Measurements from ENCODE around the gene VWC2. TPM values are rescaled to one million over a fixed set of nuclear protein-coding genes. Genes with fewer than 3 reads are reported as not detected.

Gene VWC2
- total and polyA plus RNA-seq, 2 of the 13 experiments (the other 11 are each of a cell fraction or from before 2014, with no cell fraction given), result not detected

GRCh38 chr7:49883933-49884332 lies 110.5 kb downstream of the VWC2 start (continued):
- TF ChIP-seq ZBED4 (CRISPR knock-in tag; IDR thresholded peaks at IDR 0.05; ENCODE audit: borderline replicate concordance), result no peak

GRCh38 chr7:49885593-49886285 lies 112.3 kb downstream of the VWC2 start:
- TF ChIP-seq KAT2B (IDR thresholded peaks at IDR 0.05; ENCODE audit: borderline replicate concordance, low read depth, low read length) (no peak), PTBP1 (IDR thresholded peaks at IDR 0.05; ENCODE audit: low read depth, low read length, poor library complexity, severe bottlenecking) (no peak), ZNF747 (CRISPR knock-in tag; IDR thresholded peaks at IDR 0.05; ENCODE audit: borderline replicate concordance) (no peak), SP2 (CRISPR knock-in tag; IDR thresholded peaks at IDR 0.05) (no peak), SMAD1 (CRISPR knock-in tag; IDR thresholded peaks at IDR 0.05; ENCODE audit: borderline replicate concordance, low read depth) (no peak)
- Histone ChIP-seq H3K4me3 (replicated peaks in 1 of 3; ENCODE audit: insufficient read depth in 1 of 3, low read depth in 2 of 3, low read length in 3 of 3) (no peak overlapping the region), H3K27ac (ENCODE audit: extremely low read length, insufficient read depth, low read length) (no peak overlapping the region), H3K36me3 (replicated peaks in 1 of 2; ENCODE audit: control insufficient read depth in 1 of 2, insufficient read depth in 2 of 2, low read length in 2 of 2) (no peaks in the 10 kb centered on the region), H3K4me2 (ENCODE audit: low read depth, low read length) (no peak overlapping the region), H4K20me1 (ENCODE audit: insufficient read depth, low read length) (no peaks in the 10 kb centered on the region), H3K9me3 (ENCODE audit: low read length) (peaks cover 5% of the 10 kb centered on the region), H3K79me2 (ENCODE audit: insufficient read depth, low read length) (no peaks in the 10 kb centered on the region), H3K9ac (ENCODE audit: insufficient read depth, low read depth, low read length) (no peak overlapping the region), H3K27me3 (ENCODE audit: control insufficient read depth in 1 of 2, insufficient read depth in 2 of 2, low read length in 2 of 2) (no peaks in the 10 kb centered on the region), H2AFZ (ENCODE audit: low read length) (no peak overlapping the region), H3K4me1 (ENCODE audit: insufficient read depth, low read length) (no peaks in the 10 kb centered on the region)
- ChIA-PET CTCF (ENCODE audit: low intra/inter-chr PET ratio, low total read pairs) (no interaction called here), POLR2A (no interaction called here)
- WGBS (ENCODE audit: low lambda C conversion rate), result 16% methylated on average over 10 of the region's 11 CpGs
- intact Hi-C loops (cut with micrococcal nuclease; ENCODE audit: unreplicated experiment), result no loop called here
- ATAC-seq (no peak; the same call in 1 of the 3 replicates), FAIRE-seq (no peak), DNase-seq (ENCODE audit: low spot score) (no peak)
- in situ Hi-C loops (cut with HindIII; ENCODE audit: extremely low pct_ligation_motif_present, low pct_unique_long_range_greater_than_20kb), result no loop called here
- no TSS peak for BruUV-seq (replicated peaks)

Measured in HepG2 (cell line).